Motor neuron (in vitro differentiated cells): ENCODE results near the gene PRPF4. TPM values are rescaled to one million over a fixed set of nuclear protein-coding genes. Genes with fewer than 3 reads are reported as not detected.
A peak's percentile ranks its signal among the peaks of the same experiment; 100 is the strongest.
"Not testable (repeated sequence)": the region's sequence is repeated elsewhere in the genome, so short reads cannot be mapped to it uniquely, and the experiment has no call there.

ENCODE experiments used
- ATAC-seq, 8 experiments: fragments of 200-7000 bp; cut with Tn5 transposase; replicated peaks in 6 of 8; 2 replicates each; pipeline ENCODE4 v1.8.0; 2021; ENCODE audit warnings: mild to moderate bottlenecking in 8 of 8, moderate library complexity in 8 of 8
- H3K27ac ChIP-seq, 2 donors: fragments of 250-450 bp; sonication (Bioruptor Pico); 2 replicates each; pipeline ENCODE4 v1.9.0; 2021; ENCODE audit warnings: antibody characterized with exemption in 2 of 2, mild to moderate bottlenecking in 2 of 2, moderate library complexity in 1 of 2
- H3K4me1 ChIP-seq, 2 donors: fragments of 250-450 bp; sonication (Bioruptor Pico); replicated peaks in 1 of 2; 2 replicates each; pipeline ENCODE4 v1.6.1; 2021; ENCODE audit warnings: antibody characterized with exemption in 2 of 2, mild to moderate bottlenecking in 2 of 2, moderate library complexity in 1 of 2
- H3K4me3 ChIP-seq, 5 donors: fragments of 250-450 bp; sonication (Bioruptor Pico); 2 replicates each; pipeline ENCODE4 v1.9.0; 2021; ENCODE audit warnings: antibody characterized with exemption in 5 of 5, mild to moderate bottlenecking in 5 of 5, moderate library complexity in 4 of 5
- WGBS, 10 experiments: fragments of 450-650 bp; shearing (Covaris generic); methylation state at CpG; one replicate each; pipeline ENCODE4 v1.0.0; 2022; 5-methylcytosine and 5-hydroxymethylcytosine counted together
- in situ Hi-C, 9 experiments: fragments of 400-800 bp; cut with MboI; loops; one replicate each; pipeline ENCODE4 v1.15.0; 2021; ENCODE audit warnings: low sequenced_read_pairs in 9 of 9, low pct_unique_long_range_greater_than_20kb in 2 of 9; ENCODE audit not compliant: unreplicated experiment in 9 of 9
- total RNA-seq, 8 experiments: library from RNA; unstranded; fragments of 300-600 nt; gene quantifications; 2 replicates each; pipeline versions ENCODE4 v1.2.3 to v1.2.4, GENCODE V29; 2022

PRPF4 gene
- total RNA-seq, 8 experiments from 2014 or later: 22.4 to 35.5 (median 27.6) TPM

- H3K27ac ChIP-seq: peak overlapping the region; percentile 87 to 91
- 0 to 3% (median 0%) methylated on average over 1 to 12 of the region's 15 CpGs for WGBS, 10 experiments
- H3K4me1 ChIP-seq: peaks cover 8 to 13% of the 10 kb centered on the region in 2 donors
- peak overlapping the region; percentile 83 to 99 (median 87) for H3K4me3 ChIP-seq
- ATAC-seq: peak in 7 of 8 experiments; percentile 0 to 2 (median 1)
- in situ Hi-C loops: loop anchor here in 1 of 9 experiments (25.0 kb wide), 1 partner anchor 388 kb away; no protein-coding TSS in a partner anchor
Measured at GRCh38 chr9:113274474-113275156, 843 bp upstream of the PRPF4 start.

GRCh38 chr9:113278840-113279239 is 3.4 kb downstream of the PRPF4 start:
- ATAC-seq: no peak
- Histone ChIP-seq H3K4me3 (no peak overlapping the region), H3K27ac (no peak overlapping the region), H3K4me1 (peaks cover 8 to 12% of the 10 kb centered on the region in 2 donors)
- in situ Hi-C loops: no loop called here
- WGBS, 10 experiments: 76 to 100% (median 92%) methylated on average over 2 to 4 of the region's 4 CpGs; no CpG with 5 or more reads in 2 of the 10 experiments

GRCh38 chr9:113281356-113281755 is 5.9 kb downstream of the PRPF4 start:
- Histone ChIP-seq H3K4me1 (peaks cover 1 to 5% of the 10 kb centered on the region in 2 donors), H3K27ac (no peak overlapping the region), H3K4me3 (no peak overlapping the region)
- 78 to 100% (median 96%) methylated on average over 1 to 4 of the region's 4 CpGs for WGBS, 10 experiments
- in situ Hi-C loops: no loop called here
- ATAC-seq: no peak

GRCh38 chr9:113289091-113289490 is 13.6 kb downstream of the PRPF4 start:
- in situ Hi-C loops: no loop called here
- Histone ChIP-seq H3K4me3 (no peak overlapping the region), H3K4me1 (no peaks in the 10 kb centered on the region), H3K27ac (no peak overlapping the region)
- 81 to 100% (median 100%) methylated on average over 1 to 2 of the region's 2 CpGs; no CpG with 5 or more reads in 1 of the 10 experiments for WGBS, 10 experiments
- no peak for ATAC-seq

- in situ Hi-C loops: no loop called here
- ATAC-seq: no peak
- Histone ChIP-seq H3K27ac (no peak overlapping the region), H3K4me3 (no peak overlapping the region), H3K4me1 (no peaks in the 10 kb centered on the region)
- 92 to 100% (median 100%) methylated on average over 1 to 6 of the region's 6 CpGs for WGBS, 10 experiments
Measured at GRCh38 chr9:113290052-113290607, 14.7 kb downstream of the PRPF4 start.

GRCh38 chr9:113293285-113293878 is 17.9 kb downstream of the PRPF4 start:
- Histone ChIP-seq H3K4me3 (no peak overlapping the region), H3K4me1 (no peaks in the 10 kb centered on the region), H3K27ac (no peak overlapping the region)
- peak in 1 of 8 experiments; percentile 60 for ATAC-seq
- WGBS, 10 experiments: 80 to 100% (median 95%) methylated on average over 1 to 6 of the region's 7 CpGs; no CpG with 5 or more reads in 1 of the 10 experiments
- in situ Hi-C loops: no loop called here

- H3K27ac ChIP-seq, ATAC-seq, H3K4me3 ChIP-seq, in situ Hi-C loops, H3K4me1 ChIP-seq: not testable (repeated sequence)
- 90 to 100% (median 99%) methylated on average over 1 to 8 of the region's 8 CpGs; no CpG with 5 or more reads in 4 of the 10 experiments for WGBS, 10 experiments
Measured at GRCh38 chr9:113296247-113296646, 20.8 kb downstream of the PRPF4 start.

- Histone ChIP-seq H3K4me1 (peaks cover 0 to 4% of the 10 kb centered on the region in 2 donors), H3K4me3 (no peak overlapping the region), H3K27ac (no peak overlapping the region)
- 35 to 80% (median 67%) methylated on average over 1 to 9 of the region's 9 CpGs; no CpG with 5 or more reads in 1 of the 10 experiments for WGBS, 10 experiments
- no peak for ATAC-seq
- in situ Hi-C loops: no loop called here
Measured at GRCh38 chr9:113296796-113297558, 21.5 kb downstream of the PRPF4 start.

GRCh38 chr9:113298311-113298710 is 22.9 kb downstream of the PRPF4 start:
- peaks cover 0 to 4% of the 10 kb centered on the region in 2 donors for H3K4me1 ChIP-seq
- H3K27ac ChIP-seq: no peak overlapping the region
- no peak for ATAC-seq
- in situ Hi-C loops: no loop called here
- H3K4me3 ChIP-seq: no peak overlapping the region
- WGBS, 10 experiments: 71 to 100% (median 78%) methylated on average over 2 to 4 of the region's 8 CpGs; no CpG with 5 or more reads in 6 of the 10 experiments

- no peak overlapping the region for H3K4me3 ChIP-seq
- H3K4me1 ChIP-seq: peaks cover 0 to 4% of the 10 kb centered on the region in 2 donors
- in situ Hi-C loops: no loop called here
- no peak overlapping the region for H3K27ac ChIP-seq
- WGBS, 10 experiments: 74 to 90% (median 79%) methylated on average over 3 to 10 of the region's 15 CpGs; no CpG with 5 or more reads in 1 of the 10 experiments
- ATAC-seq: no peak
Measured at GRCh38 chr9:113298924-113299770, 23.7 kb downstream of the PRPF4 start.

GRCh38 chr9:113299800-113300292 is 24.4 kb downstream of the PRPF4 start:
- in situ Hi-C loops: loop anchor here in 2 of 9 experiments (25.0 kb wide), 2 partner anchors 287 to 362 kb away; no protein-coding TSS in a partner anchor
- 43 to 100% (median 72%) methylated on average over 1 to 8 of the region's 8 CpGs; no CpG with 5 or more reads in 2 of the 10 experiments for WGBS, 10 experiments
- peak in 2 of 8 experiments; percentile 43 to 44 for ATAC-seq

GRCh38 chr9:113301548-113301947 is 26.1 kb downstream of the PRPF4 start:
- 40 to 100% (median 86%) methylated on average over 1 to 8 of the region's 8 CpGs; no CpG with 5 or more reads in 2 of the 10 experiments for WGBS, 10 experiments
- in situ Hi-C loops: loop anchor here in 2 of 9 experiments (25.0 kb wide), 2 partner anchors 286 to 361 kb away; no protein-coding TSS in a partner anchor
- Histone ChIP-seq H3K4me3 (no peak overlapping the region), H3K27ac (no peak overlapping the region), H3K4me1 (peaks cover 0 to 4% of the 10 kb centered on the region in 2 donors)
- ATAC-seq: peak in 4 of 8 experiments; percentile 21 to 88 (median 52)

More at GRCh38 chr9:113299800-113300292, 24.4 kb downstream of the PRPF4 start:
- Histone ChIP-seq H3K4me3 (no peak overlapping the region), H3K27ac (no peak overlapping the region), H3K4me1 (peaks cover 0 to 4% of the 10 kb centered on the region in 2 donors)
